Mesenteric fat pad (tissue), 1 donor: Measurements from ENCODE around the gene SDC1. TPM values are rescaled to one million over a fixed set of nuclear protein-coding genes. Genes with fewer than 3 reads are reported as not detected.

Experiments used
- DNase-seq: peaks from one replicate; pipeline ENCODE4 v3.0.0-alpha.2; 2020; ENCODE audit warnings: low spot score
- total RNA-seq: library from RNA; stranded (reverse); fragmentation: NEBNext Ultra II Directional; extraction: Animal tissue kit (Norgen Biotek cat#: 25700); gene quantifications from one replicate; pipeline ENCODE4 v1.2.1, GENCODE V29; 2021
- donor health status: DM: yes; HTN: yes; CAD: no.

SDC1 gene
- total RNA-seq, 1 donor from 2014 or later, result 2.3 TPM

DNA sequence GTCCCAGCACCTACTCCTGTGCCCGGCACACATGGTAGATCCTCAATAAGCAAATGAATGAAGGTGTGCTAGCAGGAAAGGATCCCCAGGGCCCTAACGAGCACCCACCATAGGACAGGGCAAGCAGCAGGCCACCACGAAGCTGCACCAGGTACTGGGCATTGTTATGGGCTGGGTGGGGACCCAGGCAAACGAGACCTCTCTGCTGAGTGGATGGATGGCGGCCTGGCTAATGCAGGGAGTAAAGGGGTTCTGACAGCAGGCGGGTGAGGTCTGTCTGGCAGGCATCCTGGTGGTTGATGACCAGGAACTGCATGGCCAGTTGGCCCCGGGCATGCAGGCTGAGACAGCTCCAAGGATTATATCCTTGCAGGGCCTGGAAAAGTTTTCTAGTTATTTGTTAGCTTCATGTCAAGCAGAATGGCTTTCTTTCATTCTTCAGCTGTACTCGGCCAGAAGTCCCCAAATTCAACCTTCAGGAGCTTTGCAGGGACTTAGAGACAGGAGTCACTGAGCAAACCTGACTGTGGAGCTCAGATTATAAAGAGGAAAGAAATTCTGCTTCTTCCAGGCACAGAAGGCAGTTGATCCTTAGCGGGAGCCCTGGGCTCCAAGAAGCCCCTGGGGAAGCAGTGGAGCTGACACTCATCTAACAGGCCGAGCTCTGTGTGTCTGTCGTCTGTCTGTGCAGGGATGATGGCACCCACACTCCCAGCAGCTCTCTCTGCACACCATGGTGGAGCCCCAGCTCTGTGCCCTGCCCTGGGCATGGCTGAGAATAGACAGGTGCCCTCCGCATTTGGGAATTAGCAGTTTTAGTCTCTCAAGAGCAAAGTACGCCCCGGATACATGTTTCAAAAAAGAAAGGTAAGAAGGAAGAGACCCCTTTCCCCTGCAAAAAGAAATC is 51.2 kb downstream of the SDC1 start:
- peak; percentile 51 for DNase-seq

DNA sequence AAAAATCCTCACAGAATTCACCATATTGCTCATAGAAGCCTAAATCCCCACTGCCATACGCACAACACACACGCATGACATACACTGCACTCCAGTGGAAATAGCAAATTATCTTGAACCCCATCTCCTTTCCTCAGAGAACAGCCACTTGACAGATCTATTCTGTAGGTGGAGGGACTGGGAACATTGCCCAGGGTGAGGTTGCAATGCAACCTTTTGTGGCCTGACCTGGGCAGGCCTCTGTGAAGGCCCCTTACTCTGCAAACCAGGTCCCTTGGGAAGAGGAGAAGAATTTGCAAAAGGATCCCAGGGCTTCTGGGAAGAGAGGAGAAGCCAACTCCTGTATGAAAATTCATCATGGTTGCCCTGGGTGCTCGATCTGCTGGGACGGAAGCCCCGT is 51.9 kb downstream of the SDC1 start:
- DNase-seq, result no peak

DNA sequence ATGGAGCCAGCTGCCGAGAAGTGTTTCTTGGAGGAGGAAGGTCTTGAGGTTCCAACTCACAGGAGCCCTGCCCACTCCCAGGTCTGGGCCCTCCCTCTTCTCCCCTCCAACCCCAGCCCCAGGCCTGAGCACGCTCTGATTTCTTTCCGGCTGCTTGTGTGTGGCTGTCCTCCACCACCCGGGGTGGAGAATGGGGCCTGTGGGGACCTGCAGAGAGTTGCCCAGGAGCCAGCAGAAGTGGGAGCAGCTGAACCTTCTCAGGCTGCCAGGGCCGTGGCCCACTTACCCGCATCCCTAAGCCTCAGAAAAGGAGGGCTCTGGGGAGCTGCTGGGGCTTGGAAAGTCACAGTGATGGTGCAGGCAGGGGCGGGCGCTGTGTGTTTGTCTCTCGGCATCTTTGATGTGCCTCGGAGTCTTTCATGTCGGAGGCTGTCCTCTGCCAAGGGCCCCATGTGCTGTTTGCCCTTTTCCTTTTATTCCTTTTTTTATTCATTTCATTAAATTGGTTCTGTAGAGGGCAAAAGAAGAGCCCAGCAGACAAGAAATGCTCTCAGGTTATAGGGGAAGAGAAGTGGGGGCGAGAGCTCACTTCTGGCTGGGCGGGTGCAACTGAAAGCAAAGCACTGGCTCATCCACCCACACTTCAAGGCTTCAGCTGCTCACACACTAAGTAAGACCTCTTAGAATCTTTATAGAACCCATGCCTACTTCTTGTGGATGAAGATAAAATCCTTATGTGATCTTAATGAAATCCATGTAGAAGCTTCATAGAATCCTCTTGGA is 52.5 kb downstream of the SDC1 start:
- peak; percentile 87 for DNase-seq

DNA sequence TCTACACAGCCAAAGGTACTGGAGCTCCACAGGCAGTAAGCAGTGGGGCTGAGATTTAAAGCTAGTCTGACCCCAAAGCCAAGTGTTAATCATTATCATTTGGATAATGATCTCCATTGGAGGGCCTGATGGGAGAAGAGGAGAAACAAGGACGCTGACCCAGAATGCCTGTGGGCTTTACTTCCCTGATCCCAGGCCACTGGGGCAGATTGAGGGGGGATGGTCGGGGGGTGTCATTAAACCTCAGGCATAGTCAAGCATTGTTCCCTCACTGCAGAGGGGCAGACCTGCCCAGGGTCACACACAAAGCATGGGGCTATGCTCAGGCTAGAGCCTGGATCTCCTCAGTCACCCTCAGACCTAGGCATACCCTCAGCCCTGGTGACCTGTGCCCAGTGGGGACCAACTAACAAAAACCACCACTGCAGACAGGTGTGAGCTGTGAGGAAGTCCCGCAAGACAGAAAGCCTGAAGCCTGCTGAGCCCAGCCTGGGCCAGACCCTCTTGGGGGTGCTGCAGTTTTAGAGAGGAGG is 53.4 kb downstream of the SDC1 start:
- DNase-seq, result peak; percentile 59

DNA sequence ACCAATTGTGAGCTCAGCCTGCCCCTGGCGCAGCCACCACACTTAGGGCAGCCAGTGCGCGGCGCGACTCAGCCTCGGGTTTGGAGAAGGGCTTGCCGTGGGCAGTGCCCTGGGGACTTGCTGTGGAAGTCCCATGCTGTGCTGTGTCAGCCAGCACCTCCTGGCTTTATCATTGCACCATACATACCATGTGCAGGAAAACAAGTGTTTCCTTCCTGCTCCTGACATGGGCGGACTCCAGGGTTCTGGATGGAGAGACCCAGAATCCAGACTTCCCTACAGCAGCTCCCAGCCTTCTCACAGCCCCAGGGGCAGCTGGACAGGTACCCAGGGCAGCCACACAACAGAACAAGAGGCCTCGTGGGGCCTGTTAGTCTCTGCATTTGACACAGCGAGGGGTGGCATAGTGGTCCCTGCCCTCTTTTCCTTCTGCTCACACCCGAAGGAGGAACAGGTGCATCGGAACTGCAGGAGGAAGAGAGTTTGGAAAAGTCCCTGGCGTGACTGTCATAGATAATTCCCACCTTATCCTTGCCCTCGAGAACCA is 54.2 kb downstream of the SDC1 start:
- DNase-seq, result peak; percentile 71

DNA sequence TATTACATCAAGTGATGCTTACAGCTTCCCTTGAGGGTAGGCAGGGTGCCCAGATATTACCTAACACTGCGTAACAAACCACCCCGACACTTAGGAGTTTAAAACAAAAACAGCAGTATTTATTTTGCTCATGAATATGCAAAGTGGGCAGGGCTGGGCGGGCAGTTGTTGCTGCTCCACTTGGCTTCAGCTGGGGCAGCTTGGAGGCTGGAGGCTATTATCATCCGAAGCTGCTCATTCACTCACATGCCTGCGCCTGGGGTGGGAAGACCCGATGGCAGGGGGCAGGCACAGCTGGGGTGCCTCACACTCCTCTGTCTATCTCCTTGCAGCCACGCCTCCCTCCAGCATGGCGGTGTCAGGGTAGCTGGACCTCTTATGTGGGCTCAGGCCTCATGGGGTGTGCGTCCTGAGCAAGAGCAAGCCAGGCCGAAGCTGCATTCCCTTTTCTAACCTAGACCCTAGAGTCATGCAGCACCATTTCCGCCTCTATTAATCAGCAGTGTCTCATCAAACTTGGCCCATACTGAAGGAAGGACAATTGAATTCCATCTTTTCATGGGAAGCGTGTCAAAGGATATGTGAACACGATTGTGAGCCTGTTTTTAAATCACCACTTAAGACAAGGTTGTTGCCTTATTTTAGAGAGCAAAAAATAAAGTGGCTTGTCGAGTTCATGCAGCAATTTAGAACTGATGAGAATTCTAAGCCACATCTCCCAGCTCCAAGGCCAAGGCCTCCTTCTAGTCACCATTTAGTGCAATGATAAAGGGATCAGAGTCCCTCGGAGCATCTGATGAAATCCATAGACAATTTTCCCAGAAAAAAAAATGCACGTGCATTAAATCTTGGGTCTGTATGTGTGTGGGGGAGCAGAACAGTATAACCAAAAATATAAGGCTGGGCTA is 54.9 kb downstream of the SDC1 start:
- peak; percentile 64 for DNase-seq

DNA sequence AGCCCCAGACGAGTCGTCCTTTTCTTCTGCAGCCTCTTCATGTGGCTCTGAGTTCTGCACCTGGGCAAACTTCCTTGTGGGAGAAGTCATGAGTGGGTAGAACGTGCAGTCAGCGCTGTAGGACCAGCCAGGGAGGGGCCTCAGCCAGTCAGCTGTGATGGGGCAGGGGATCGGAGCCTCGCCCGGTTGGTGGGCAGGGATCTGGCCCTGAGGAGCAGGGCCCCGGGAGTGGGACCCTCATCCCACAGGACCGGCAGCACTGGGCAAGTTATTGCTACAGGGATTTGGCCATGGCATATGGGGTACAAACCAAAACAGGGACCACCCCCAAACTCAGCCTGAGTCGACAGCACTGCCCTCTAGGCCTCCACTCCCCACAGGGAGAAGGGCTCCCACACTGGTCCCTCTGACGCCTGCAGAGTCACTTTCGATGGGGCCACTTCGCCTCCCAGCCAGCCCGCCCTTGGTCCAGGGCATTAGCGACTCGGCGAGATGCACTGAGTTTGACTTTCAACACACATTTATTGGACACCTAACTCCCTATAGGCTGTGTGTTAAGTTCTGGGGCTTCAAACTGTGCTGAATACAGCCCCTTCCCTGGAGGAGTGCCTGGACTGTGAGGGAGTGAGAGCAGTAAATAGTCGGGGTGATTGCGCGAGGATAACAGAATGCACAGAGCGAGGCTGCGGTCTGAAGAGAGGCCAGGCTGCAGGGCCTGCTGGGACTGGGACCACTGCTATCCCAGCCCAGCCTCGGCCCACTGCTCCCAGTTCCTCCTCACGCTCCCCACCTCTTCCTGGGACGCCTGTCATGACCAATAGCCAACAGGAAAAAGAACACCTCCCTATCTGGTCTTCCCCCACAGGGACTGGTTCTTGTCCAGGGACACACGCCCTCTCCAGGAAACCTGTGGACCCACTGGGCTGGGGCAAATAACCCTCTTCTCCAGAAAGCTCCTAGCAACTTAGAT is 55.9 kb downstream of the SDC1 start:
- peak; percentile 86 for DNase-seq

DNA sequence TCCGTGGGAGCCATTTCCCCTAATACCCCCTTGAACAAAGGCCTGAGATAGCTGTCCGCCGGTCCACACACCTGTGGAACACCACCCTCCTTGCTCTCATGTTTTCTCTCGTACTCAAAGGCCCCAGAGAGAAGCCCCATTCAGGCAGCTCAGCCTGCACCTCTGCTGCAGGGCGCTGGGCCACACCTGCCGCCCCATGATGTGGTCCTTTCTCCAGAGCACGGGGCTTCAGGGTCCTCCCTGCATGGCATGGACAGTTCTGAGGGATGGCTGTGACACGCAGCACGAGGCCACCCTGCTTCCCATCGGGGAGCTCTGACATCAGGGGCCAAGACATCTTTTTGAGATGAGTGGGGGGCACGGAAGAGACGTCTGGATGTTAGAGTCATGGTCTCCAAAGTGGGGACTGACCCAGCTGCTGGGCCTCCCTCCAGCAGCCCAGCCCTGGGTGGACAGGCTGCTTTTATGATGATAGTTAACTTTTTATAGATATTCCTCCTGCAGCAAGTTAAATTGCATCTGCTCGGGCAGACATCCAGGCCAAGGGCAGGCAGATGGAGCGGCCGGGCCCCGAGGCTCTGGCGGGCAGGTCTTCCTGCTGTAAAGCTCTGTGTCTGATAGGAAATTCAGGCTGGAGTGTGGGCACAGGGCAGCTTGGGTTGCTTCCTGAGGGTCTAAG is 56.7 kb downstream of the SDC1 start:
- DNase-seq, result no peak

DNA sequence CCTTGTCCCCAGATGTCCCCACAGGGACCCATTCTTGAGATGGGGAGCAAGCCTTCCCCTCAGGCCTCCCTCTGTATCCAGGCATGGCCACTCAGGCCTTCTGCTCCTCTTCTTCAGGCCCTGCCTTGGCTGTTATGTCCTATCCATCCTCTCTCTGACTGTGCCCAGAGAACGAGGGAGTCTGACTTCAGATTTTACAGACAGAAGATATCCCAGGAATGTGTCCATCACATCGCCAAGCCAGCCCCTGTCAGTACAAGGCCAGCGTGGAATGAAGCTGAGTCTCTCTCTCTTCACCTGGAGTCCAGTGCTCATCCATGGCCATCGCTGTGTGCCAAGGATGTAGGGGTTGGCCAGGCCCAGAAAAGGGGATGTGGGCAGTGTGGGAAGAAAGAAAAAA is 57.6 kb downstream of the SDC1 start:
- DNase-seq, result no peak

DNA sequence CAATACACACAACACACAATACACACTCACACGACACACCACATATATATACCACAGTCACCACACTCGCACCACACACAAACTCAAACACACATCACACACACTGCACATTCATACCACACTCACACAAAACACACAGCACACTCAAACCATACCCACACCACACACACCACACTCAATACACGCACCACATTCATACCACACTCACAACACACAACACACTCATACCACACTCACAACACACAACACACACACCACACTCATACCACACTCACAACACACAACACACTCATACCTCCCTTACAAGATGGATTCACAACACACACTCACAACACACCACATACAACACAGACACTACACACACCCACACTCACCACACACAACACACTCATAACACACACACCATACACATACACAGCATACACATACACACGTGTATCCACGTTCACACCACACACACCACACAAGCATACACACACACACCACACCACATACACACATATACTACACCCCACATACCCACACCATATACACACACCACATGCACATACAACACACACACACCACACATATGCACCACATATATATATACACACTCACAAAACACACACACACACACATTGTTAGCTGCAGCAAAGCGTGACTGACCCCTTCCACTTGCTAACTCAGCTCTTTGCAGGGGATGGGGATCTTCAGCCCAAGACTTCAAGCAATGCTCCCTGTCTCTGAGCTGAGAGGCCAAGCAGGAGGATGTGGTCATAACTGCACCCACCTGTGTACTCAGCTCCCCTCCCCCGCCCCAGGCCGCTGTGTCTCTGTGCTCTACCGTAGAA is 59.0 kb downstream of the SDC1 start:
- DNase-seq, result no peak

DNA sequence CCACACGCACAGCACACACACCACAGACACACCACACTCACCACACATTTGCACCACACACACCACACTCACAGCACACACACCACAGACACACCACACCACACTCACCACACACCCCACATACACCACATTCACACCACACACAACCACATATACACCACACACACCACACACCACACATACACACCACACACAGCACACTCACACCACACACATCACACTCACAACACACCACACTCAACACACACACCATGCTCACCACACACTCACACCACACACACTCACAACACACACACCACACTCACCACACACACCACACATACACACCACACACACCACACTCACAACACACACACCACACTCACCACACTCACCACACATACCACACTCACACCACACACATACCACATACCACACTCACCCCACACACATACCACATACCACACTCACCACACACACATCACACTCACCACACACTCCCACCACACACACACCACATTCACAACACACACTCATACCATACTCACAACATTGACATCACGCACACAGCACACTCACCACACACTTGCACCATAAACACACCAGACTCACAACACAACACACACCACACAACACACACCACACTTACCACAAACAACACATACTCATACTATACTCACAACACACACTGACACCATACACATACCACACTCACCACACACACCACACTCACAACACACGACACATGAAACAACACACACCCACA is 60.0 kb downstream of the SDC1 start:
- no peak for DNase-seq

DNA sequence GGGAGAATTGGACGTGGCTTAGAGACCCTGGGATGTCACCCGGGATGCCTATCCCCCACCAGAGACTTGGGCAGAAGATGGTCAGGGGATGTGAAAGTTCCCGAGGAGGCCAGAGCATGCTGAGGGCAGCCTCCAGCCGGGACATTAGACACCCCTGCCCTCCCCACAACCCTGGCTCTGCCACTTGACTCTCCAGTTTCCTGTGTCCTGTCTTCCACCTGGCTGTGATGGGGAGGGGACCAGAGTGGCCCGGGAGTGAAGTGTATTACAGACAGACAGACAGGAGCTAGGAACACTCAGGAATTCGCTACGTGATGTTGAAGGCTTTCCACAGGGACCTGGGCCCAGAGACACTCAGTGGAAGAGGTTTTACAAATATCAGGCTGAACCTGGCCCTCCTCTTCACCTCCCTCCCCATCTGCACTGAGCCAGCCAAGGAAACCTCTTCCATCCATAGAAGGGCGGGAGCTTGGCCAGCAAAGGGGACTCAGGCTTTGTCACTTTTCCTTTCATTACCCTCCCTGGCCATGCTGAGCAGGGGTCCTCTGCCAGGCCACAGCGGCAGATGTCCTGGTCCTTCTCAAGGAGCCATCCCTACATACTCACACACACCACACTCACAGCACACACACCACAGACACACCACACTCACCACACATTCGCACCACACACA is 60.7 kb downstream of the SDC1 start:
- DNase-seq, result peak; percentile 73

DNA sequence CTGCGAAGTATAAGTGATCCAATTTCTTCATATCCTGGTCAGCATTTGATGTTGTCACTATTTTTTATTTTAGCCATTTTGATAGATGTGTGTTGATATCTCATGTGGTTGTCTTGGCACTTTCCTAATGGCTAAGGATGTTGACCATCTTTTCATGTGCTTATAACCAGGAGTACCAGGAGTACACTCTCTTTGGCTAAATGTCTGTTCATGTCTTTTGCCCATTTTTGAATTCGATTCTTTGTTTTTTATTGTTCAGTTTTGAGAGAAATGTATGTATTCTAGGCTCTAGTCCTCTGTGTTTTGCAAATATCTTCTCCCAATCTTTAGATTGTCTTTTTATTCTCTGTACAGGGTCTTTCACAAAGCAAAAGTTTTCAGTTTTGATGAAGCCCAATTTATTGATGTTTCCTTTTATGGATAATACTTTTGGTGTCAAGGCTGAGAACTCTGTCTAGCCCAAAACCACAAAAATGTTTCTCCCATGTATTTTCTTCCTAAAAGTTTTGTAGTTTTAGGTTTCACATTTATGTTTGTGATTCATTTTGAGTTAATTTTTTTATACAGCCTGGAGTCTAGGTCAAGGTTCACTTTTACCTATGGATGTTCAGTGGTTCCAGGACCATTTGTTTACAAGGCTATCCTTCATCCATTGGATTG is 65.4 kb downstream of the SDC1 start:
- DNase-seq, result no peak

DNA sequence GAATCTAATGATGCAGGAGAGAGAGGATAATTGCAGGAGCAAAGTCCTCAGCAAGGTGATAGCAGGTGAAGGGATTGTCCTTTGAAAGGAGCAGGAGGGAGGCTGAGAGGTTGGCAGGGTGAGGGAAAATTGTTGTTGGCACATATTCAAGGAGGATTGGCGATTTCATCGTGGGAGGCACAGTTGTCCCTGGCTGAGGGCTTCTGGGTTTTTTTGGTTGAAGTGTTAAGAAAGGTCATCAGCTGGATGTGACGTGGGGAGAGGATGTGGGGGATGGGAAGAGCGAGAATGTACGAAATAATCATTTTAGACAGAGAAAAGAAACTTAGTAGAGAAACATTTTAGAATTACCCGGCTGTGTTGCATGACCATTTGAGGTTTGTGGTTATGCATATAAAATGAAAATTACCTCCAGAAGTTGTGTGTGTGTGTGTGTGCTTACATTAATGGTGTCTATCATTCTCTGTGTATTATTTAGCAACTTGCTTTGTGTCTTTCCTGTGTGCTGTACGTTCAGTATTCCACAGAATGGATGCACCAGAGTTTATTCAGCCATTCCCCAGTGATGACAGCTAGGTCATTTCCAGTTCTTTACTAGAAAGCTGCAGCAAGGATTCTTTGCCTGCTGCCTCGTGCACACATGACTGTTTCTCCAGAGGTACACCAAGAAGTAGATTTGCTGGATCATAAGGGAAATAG is 67.6 kb downstream of the SDC1 start:
- no peak for DNase-seq

DNA sequence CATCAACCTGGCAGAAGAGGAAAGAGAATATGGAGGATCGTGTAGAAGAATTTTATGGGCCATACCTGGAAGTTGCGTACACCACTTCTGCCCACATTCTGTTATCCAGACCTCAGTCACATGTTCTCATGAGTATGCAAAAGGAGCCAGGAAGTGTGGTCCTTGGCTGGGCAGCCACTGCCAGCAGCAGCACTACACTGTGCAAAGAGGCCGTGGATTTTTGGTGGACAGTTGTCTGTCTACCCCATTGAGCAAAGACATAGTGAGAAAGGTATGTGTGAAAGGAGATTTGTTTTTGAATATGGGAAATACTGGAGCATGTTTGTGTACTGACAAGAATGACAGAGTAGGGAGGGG is 68.1 kb downstream of the SDC1 start:
- DNase-seq, result peak; percentile 67
